ENCODE data around the gene BICDL2. TPM values are rescaled to one million over a fixed set of nuclear protein-coding genes. Genes with fewer than 3 reads are reported as not detected.

Gene BICDL2
- total RNA-seq, 1 donor from 2014 or later: not detected

DNA sequence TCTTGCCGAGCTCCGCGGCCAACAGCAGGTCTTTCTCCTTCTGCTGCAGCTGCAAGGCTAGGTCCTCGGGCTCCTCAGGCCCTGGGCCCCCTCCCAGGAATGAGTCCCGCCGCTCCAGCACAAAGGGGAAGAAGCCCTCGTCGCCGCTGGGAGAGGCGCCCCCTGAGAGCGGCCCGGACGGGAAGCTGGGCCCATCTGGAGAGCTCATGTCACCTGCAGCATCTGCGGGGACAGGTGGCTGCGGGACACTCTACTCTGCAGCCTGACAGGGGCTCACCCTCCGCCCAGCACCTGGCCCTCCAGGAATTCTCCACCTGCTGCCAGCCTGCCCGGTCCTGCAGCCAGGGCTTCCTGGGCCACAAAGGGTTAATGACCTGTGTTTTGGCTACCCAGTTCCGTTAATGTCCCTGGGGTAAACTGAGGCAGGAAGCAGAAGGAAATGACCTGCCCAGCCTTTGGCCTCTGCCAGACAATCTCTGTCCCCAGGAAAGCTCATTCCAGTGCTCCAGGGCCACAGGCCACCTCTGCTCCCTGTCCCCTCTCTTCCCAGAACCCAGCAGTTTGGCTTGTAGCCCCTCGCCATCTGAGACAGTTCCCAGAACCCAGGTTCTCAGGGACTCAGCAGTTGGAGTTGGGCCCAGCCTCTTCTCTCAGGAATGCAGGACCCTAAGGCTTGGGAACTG is 1.3 kb downstream of the BICDL2 start:
- ATAC-seq (ENCODE audit: low read depth) (no peak), DNase-seq (no peak)
- Mint-ChIP-seq H3K4me1 (peaks cover 11% of the 10 kb centered on the region), H3K27me3 (peaks cover 60% of the 10 kb centered on the region), H3K4me3 (no peak overlapping the region), H3K27ac (no peak overlapping the region), H3K9me3 (no peaks in the 10 kb centered on the region), H3K36me3 (ENCODE audit: low read depth) (no peaks in the 10 kb centered on the region)
- intact Hi-C loops (cut with micrococcal nuclease): no loop called here
- POLR2A ChIA-PET: no interaction called here
- TF ChIP-seq, protein P1, sequence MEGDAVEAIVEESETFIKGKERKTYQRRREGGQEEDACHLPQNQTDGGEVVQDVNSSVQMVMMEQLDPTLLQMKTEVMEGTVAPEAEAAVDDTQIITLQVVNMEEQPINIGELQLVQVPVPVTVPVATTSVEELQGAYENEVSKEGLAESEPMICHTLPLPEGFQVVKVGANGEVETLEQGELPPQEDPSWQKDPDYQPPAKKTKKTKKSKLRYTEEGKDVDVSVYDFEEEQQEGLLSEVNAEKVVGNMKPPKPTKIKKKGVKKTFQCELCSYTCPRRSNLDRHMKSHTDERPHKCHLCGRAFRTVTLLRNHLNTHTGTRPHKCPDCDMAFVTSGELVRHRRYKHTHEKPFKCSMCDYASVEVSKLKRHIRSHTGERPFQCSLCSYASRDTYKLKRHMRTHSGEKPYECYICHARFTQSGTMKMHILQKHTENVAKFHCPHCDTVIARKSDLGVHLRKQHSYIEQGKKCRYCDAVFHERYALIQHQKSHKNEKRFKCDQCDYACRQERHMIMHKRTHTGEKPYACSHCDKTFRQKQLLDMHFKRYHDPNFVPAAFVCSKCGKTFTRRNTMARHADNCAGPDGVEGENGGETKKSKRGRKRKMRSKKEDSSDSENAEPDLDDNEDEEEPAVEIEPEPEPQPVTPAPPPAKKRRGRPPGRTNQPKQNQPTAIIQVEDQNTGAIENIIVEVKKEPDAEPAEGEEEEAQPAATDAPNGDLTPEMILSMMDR (IDR thresholded peaks at IDR 0.05): no peak
- CTCF ChIA-PET: interaction anchor here (9.0 kb wide), 1 partner anchor 95 kb away, joined by 87 read pairs; the partner anchor contains the start of gene ZNF213

DNA sequence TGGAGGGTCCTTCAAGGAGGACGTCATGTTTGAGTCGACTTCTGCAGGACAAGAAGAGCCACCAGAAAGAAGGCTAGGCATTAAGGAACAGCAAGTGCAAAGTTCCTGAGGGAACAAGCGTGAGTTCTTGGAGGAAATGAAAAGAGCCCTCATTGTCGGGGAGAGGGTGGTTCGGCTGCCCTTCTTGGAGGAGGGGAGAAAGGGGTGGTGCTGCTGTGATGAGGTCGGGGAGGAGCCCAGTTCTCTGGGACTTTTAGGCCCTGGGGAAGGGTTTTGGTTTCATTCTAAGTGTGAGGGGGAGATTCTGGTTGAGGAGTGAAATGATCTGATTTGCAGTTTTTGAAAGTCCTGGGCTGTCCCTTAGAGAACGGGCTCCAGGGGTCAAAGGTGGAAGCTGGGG is 4.1 kb downstream of the BICDL2 start:
- Mint-ChIP-seq H3K9me3 (no peaks in the 10 kb centered on the region), H3K36me3 (ENCODE audit: low read depth) (no peaks in the 10 kb centered on the region), H3K27ac (no peak overlapping the region), H3K4me1 (peaks cover 23% of the 10 kb centered on the region), H3K27me3 (peaks cover 52% of the 10 kb centered on the region), H3K4me3 (no peak overlapping the region)
- POLR2A ChIA-PET: interaction anchor here (0.9 kb wide), 1 partner anchor 105 kb away, joined by 5 read pairs; no protein-coding TSS in a partner anchor
- TF ChIP-seq, protein P1 (IDR thresholded peaks at IDR 0.05): no peak
- intact Hi-C loops (cut with micrococcal nuclease): no loop called here
- CTCF ChIA-PET: interaction anchor here (1.1 to 9.0 kb wide), 5 partner anchors 8 to 98 kb away, joined by 3 to 87 read pairs (median 3); partner anchors contain the start of gene ZNF213
- no peak for ATAC-seq (ENCODE audit: low read depth)
- DNase-seq: no peak

DNA sequence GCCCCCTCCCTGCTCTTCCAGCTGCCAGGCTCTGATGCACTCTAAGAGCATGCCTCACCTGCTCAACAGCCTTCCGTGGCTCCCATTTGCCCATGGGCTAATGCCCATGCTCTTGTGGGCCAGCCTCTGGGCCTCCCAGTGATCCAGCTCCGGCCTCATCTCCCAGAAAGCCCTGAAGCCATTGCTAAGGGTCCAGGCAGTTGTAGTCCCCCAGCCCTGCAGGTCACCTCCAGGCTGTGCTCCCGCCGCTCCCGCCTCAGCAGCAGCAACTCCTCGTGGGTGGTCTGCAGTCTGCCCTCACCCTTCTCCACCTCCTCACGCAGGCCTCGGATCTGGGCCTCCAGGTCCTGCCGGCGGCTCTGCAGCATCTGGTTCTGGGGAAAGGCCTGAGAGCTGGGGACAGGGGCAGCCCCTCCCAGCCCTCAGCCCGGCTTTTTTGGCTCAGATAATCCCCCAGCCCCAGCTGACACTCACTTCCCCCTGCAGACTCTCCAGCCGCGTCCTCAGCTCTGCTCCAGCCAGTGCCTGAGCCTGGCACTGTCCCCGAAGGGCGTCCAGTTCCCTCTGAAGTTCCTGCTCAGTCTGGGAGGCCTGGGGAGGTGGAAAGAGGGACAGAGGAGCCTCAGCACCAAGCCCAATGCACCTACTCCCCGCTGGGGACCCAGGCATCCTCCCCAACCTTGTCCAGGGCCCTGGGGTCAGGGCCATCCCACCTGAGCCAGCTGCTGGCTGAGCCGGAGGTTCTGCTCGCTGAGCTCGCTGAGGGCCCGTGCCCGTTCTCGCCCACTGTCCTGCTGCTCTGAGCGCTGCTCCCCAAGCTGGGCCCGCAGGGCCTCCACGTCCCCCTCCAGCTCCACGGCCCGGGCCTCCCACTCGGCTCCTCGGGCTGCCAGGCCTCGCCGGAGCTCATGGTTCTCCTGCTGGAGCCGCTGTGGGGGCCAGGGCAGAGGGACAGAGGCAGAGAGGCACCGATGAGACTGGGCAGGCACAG is 6.2 kb downstream of the BICDL2 start:
- Mint-ChIP-seq H3K27ac (no peak overlapping the region), H3K4me3 (no peak overlapping the region), H3K27me3 (peaks cover 41% of the 10 kb centered on the region), H3K36me3 (ENCODE audit: low read depth) (peaks cover 16% of the 10 kb centered on the region), H3K9me3 (no peaks in the 10 kb centered on the region), H3K4me1 (peaks cover 14% of the 10 kb centered on the region)
- POLR2A ChIA-PET: interaction anchor here (0.6 to 2.4 kb wide), 6 partner anchors 8 to 1943 kb away, joined by 3 to 23 read pairs (median 6); partner anchors contain the start of genes HCFC1R1 and ZNF213
- intact Hi-C loops (cut with micrococcal nuclease): loop anchor here (1.0 to 2.0 kb wide), 3 partner anchors 16 to 136 kb away; partner anchors contain the start of gene MMP25
- no peak for ATAC-seq (ENCODE audit: low read depth)
- DNase-seq: no peak
- TF ChIP-seq, protein P1 (IDR thresholded peaks at IDR 0.05): no peak
- CTCF ChIA-PET: interaction anchor here (1.3 to 9.0 kb wide), 8 partner anchors 11 to 137 kb away, joined by 3 to 87 read pairs (median 6); partner anchors contain the start of genes TNFRSF12A and ZNF213

DNA sequence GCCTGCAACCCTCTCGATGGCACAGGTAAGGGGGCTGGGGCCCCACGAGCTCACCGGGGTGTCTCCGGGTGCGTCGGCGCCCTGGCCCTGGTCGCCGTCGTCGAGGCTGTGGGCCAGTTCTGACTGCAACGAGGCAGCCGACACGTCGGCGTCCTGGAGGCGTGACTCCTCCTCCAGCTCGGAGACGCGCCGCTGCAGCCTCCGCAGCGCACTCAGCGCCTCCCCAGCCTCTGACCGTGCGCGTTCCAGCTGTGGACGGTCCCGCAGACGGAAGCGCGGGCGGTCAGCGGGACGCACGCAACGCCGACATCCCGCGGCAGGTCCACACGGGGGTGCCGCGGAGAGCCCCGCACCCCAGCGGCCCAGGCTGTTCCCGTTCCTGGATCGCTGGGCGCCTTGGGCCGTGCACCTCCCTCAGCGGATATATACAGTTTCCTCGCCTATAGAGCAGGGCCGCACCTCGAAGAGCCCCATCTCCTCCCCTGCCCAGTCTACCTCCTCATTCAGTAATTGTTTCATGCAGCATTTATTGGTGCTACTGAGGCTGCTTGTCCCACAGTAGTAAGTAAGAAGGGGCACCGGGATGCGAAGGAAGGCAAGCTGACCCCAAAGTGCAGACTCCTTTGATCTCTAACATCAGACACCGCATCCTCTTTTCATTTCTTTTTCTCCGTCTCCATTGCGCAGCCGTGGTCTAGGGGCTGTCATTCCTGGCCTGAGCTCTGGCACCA is 7.1 kb downstream of the BICDL2 start:
- Mint-ChIP-seq H3K9me3 (no peaks in the 10 kb centered on the region), H3K27me3 (peaks cover 36% of the 10 kb centered on the region), H3K36me3 (ENCODE audit: low read depth) (peaks cover 16% of the 10 kb centered on the region), H3K4me3 (no peak overlapping the region), H3K4me1 (peaks cover 13% of the 10 kb centered on the region), H3K27ac (no peak overlapping the region)
- ChIA-PET POLR2A (interaction anchor here (0.6 to 2.4 kb wide), 5 partner anchors 22 to 336 kb away, joined by 3 to 23 read pairs (median 3); partner anchors contain the start of gene ZNF213), CTCF (interaction anchor here (1.6 to 9.0 kb wide), 5 partner anchors 10 to 138 kb away, joined by 4 to 87 read pairs (median 38); partner anchors contain the start of genes TNFRSF12A and ZNF213)
- ATAC-seq (ENCODE audit: low read depth): no peak
- TF ChIP-seq, protein P1 (IDR thresholded peaks at IDR 0.05): no peak
- no peak for DNase-seq
- intact Hi-C loops (cut with micrococcal nuclease): loop anchor here (2.0 kb wide), 2 partner anchors 17 to 29 kb away; partner anchors contain the start of gene MMP25

All from activated B cell treated with CpG ODN at 0.5 μM for 24 hours (primary cell).